Psoas muscle (tissue), 8 donors: ENCODE results near the gene NDUFA7. TPM values are rescaled to one million over a fixed set of nuclear protein-coding genes. Genes with fewer than 3 reads are reported as not detected.
A peak's percentile ranks its signal among the peaks of the same experiment; 100 is the strongest.

Experiments
- ATAC-seq, 4 donors: fragments of 200-7000 bp; cut with Tn5 transposase; one replicate each; pipeline ENCODE4 v1.9.1; 2020; ENCODE audit warnings: moderate library complexity in 3 of 4, mild to moderate bottlenecking in 2 of 4
- DNase-seq, 2 donors: peaks; one replicate each; pipeline ENCODE4 v3.0.0-alpha.2; 2020
- H3K27ac ChIP-seq: fragments of 200-600 bp; one replicate; pipeline ENCODE4 v1.8.0; 2022
- H3K27me3 ChIP-seq, 3 donors: fragments of 200-600 bp in 1 of 3; one replicate each; pipeline versions ENCODE4 v1.6.1 to v1.8.0; 2013 to 2022; ENCODE audit warnings: low read length in 2 of 3, mild to moderate bottlenecking in 2 of 3, moderate library complexity in 1 of 3; ENCODE audit not compliant: insufficient read depth in 3 of 3
- H3K36me3 ChIP-seq, 2 donors: fragments of 200-600 bp in 1 of 2; one replicate each; pipeline versions ENCODE4 v1.6.1 to v1.8.0; 2013 to 2022; ENCODE audit warnings: low read depth in 1 of 2, mild to moderate bottlenecking in 1 of 2, moderate library complexity in 1 of 2; ENCODE audit not compliant: insufficient read depth in 1 of 2
- H3K4me1 ChIP-seq: fragments of 200-600 bp; one replicate; pipeline ENCODE4 v1.8.0; 2022
- H3K4me3 ChIP-seq: fragments of 200-600 bp; one replicate; pipeline ENCODE4 v1.8.0; 2022; ENCODE audit warnings: mild to moderate bottlenecking
- H3K9me3 ChIP-seq: fragments of 200-600 bp; one replicate; pipeline ENCODE4 v1.8.0; 2022
- CTCF ChIP-seq: fragments of 200-600 bp; IDR thresholded peaks from one replicate; pipeline ENCODE4 v1.8.0; 2022; ENCODE audit warnings: antibody characterized with exemption
- WGBS, 3 donors: extraction: QIAGEN DNeasy Blood & Tissue Kit; methylation state at CpG; one replicate each; pipeline versions ENCODE4 v1.1.6 to v1.1.7; 2013; 5-methylcytosine and 5-hydroxymethylcytosine counted together
- intact Hi-C, 2 donors: fragments of 100-400 bp; cut with DNase I; formaldehyde crosslinking; loops; one replicate each; pipeline versions ENCODE4 v1.11.0 to v1.14.2; 2022
- polyA plus RNA-seq, 3 donors: library from polyadenylated mRNA; stranded (reverse); fragments of 200-250 nt; gene quantifications; one replicate each; pipeline ENCODE4 v1.2.3, GENCODE V29; 2013
- total RNA-seq, 4 donors: library from RNA; stranded (reverse); fragmentation: NEBNext Ultra II Directional in 2 of 4; extraction: Animal tissue kit (Norgen Biotek cat#: 25700) in 2 of 4; gene quantifications; one replicate each; pipeline versions ENCODE4 v1.2.1 to v1.2.4, GENCODE V29; 2021 to 2023
- donor health status: healthy with polysubstance abuse.
- donor health status: DM: no; HTN: no; CAD: no; lungs with moderate emphysema.
- donor health status: Bipolar disorder and iron deficiency.
- donor health status: healthy.
- donor health status: DM: yes; HTN: yes; CAD: no.
- donor health status: DM: no; HTN: no; CAD: no.
- donor health status: DM: no; HTN: no; CAD: no.
- donor health status: DM: yes; HTN: yes; CAD: no.

Gene NDUFA7
- total and polyA plus RNA-seq, 7 donors, result 76.8 to 271 (median 150) TPM

- Histone ChIP-seq H3K4me1 (peaks cover 16% of the 10 kb centered on the region), H3K9me3 (no peaks in the 10 kb centered on the region), H3K4me3 (peak overlapping the region; percentile 54), H3K36me3 (no peaks in the 10 kb centered on the region), H3K27me3 (peaks cover 0 to 51% (median 18%) of the 10 kb centered on the region in 3 donors), H3K27ac (peak overlapping the region; percentile 36)
- TF ChIP-seq CTCF, result no peak
- DNase-seq (peak in 1 of 2 donors; percentile 41), ATAC-seq (peak in 2 of 4 donors; percentile 11 to 44)
- 13 to 26% (median 16%) methylated on average over 34 to 79 of the region's 79 CpGs for WGBS, 3 donors
- intact Hi-C loops, result no loop called here
Observed at GRCh38 chr19:8335343-8336071, 14.3 kb upstream of the NDUFA7 start.

- DNase-seq (peak in 1 of 2 donors; percentile 56), ATAC-seq (peak; percentile 27 to 84 (median 69))
- WGBS, 3 donors, result 15 to 21% (median 20%) methylated on average over 84 to 117 of the region's 117 CpGs
- no peak for TF ChIP-seq CTCF
- Histone ChIP-seq H3K27me3 (peaks cover 0 to 51% (median 18%) of the 10 kb centered on the region in 3 donors), H3K36me3 (no peaks in the 10 kb centered on the region), H3K27ac (peak overlapping the region; percentile 41), H3K9me3 (no peaks in the 10 kb centered on the region), H3K4me3 (peak overlapping the region; percentile 54), H3K4me1 (peaks cover 16% of the 10 kb centered on the region)
- intact Hi-C loops, result no loop called here
Observed at GRCh38 chr19:8334458-8335342, 13.5 kb upstream of the NDUFA7 start.

- H3K36me3 ChIP-seq, result no peaks in the 10 kb centered on the region
- H3K4me1 ChIP-seq, result peaks cover 16% of the 10 kb centered on the region
- DNase-seq, result peak in 1 of 2 donors; percentile 46
- peak in 2 of 4 donors; percentile 4 to 6 for ATAC-seq
- peaks cover 0 to 51% (median 18%) of the 10 kb centered on the region in 3 donors for H3K27me3 ChIP-seq
- 29 to 35% (median 31%) methylated on average over 35 to 48 of the region's 48 CpGs for WGBS, 3 donors
- no peak for TF ChIP-seq CTCF
- peak overlapping the region; percentile 54 for H3K4me3 ChIP-seq
- no peaks in the 10 kb centered on the region for H3K9me3 ChIP-seq
- intact Hi-C loops, result no loop called here
- no peak overlapping the region for H3K27ac ChIP-seq
Observed at GRCh38 chr19:8333767-8334457, 12.7 kb upstream of the NDUFA7 start.

GRCh38 chr19:8332976-8333766 is 12.0 kb upstream of the NDUFA7 start:
- DNase-seq, result peak in 1 of 2 donors; percentile 45
- Histone ChIP-seq H3K27ac (no peak overlapping the region), H3K4me3 (peak overlapping the region; percentile 6), H3K4me1 (peaks cover 16% of the 10 kb centered on the region), H3K36me3 (no peaks in the 10 kb centered on the region), H3K9me3 (no peaks in the 10 kb centered on the region), H3K27me3 (peaks cover 0 to 49% (median 18%) of the 10 kb centered on the region in 3 donors)
- ATAC-seq, result peak in 2 of 4 donors; percentile 20 to 32
- TF ChIP-seq CTCF, result no peak
- intact Hi-C loops, result no loop called here
- WGBS, 3 donors, result 13 to 31% (median 21%) methylated on average over 45 to 52 of the region's 52 CpGs
